ENCODE data around the gene FLT1. TPM values are rescaled to one million over a fixed set of nuclear protein-coding genes. Genes with fewer than 3 reads are reported as not detected.

Gene FLT1
- polyA plus RNA-seq, 1 donor = 16.2 TPM

DNA sequence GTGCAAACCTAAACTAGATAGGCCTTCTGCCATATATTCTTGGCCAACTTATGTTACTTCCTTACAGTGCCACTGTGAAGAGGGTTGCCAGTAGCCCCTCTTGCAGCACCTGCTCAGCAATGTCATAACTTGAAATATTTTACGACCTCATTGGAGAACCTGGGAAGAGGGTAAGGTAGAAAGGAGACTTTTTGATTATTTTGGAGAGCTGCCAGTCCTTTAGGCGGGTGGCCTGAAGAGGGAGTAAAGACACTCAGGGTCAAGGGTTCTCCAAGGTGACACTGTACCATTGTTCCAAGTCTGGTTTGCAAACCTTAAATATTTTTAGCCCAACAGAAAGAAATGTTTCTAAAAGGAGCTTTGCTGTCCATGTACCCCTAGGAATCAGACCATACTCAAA is 118.3 kb downstream of the FLT1 start:
- no peak for DNase-seq

DNA sequence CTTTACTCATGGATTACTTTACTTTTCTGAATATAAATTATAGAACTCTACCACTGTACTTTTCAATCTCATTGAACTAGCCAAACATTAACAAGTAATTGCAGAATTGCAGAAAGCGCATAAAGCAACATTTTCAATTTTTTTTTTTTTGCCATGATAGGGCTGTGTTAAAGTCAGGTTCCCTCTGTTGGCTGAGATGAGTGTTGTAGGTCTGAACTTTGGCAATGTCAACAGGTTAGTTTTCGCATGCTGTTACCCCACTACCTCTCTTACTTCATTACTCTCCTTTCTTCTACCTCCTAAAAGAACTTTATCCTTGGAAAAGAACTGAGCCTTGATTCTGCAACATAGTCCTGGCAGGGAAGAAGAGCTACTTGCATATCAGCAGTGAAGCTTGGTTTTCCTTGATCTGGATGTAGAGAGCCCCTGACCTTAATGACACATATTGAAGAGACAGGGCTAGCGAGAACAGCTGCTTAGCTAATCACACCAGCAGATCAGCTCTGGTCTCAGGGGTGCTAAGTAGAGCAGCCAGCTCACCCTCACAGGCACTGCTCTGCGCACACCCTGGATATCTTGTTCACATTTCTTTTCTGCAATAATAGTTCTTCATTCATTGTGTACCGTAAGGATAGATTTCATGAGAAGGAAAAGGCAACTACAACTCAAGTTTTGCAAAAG is 119.5 kb downstream of the FLT1 start:
- no peak for DNase-seq

DNA sequence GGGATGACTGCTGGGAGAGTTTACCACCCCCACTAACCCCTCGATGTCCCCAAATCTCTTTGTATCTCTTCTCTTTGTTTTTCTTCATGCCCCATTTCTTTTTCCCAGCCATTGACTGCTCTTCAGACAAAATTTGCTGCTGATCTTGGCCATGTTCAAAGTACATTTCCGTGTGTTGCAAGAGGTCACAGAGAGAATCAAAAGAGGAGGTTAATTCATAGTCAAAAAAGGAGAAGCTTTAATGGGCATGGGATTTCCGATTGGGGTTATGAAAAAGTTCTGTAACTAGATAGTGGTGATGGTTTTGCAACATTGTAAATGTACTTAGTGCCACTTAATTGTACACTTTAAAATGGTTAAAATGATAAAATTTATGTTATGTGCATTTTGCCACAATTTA is 121.1 kb downstream of the FLT1 start:
- no peak for DNase-seq

DNA sequence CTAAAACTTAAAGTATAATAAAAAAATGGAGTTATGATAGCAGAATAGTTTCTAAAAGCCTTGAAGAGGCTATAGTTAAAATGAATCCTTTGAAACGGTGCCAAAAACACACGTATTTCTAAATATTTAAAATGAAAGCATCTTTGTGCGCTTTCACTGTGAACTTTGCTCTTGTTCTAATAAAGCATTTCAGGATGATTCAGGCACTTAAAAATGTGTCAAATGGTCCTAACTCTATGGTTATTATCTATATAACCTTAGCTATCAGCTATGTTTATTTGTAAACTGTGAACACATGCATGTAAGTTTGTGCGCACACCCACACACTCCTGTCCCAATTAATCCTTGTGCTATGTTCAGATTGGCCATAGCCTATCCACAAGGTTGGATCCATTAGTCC is 124.5 kb downstream of the FLT1 start:
- no peak for DNase-seq

DNA sequence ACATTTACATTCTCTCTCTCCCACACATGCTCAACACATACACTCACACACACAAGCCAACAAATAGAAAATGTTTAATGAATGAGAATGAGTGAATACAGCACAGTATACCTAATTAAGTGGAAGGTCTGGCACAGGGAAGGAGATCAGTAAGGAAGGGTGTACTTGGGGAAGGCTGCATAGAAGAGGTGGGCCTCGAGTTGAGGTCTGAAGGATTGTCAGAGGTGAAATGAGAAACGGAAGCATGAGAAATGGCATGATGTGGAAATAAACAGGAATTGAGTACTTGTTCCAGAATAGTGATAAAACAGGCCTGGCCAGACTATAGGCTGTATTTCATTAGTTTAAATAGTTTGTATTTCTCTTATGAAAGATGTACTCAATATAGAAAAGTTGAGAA is 136.2 kb downstream of the FLT1 start:
- no peak for DNase-seq

DNA sequence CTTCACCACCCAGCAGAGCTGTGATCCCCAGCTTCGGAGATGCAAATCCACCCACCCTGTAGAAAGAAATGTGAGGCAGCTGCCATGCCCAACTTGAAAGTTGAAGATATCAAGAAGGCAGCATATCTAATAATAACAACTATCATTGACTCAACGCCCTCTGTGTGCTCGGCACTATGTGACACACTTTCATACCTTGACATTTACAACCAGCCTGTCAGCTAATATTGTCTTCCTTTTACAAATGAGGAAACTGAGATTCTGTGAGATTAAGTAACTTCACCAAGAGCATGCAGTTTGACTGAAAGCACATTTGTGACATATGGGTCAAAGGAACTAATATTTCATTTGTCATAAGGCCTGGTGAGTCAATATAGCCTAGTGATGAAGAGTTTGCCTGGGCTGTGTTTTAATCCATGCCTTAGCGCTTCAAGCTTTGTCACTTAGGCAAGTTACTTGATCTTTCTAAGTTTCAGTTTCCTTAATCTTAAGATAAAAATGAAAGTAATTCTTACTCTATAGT is 137.0 kb downstream of the FLT1 start:
- DNase-seq = no peak

DNA sequence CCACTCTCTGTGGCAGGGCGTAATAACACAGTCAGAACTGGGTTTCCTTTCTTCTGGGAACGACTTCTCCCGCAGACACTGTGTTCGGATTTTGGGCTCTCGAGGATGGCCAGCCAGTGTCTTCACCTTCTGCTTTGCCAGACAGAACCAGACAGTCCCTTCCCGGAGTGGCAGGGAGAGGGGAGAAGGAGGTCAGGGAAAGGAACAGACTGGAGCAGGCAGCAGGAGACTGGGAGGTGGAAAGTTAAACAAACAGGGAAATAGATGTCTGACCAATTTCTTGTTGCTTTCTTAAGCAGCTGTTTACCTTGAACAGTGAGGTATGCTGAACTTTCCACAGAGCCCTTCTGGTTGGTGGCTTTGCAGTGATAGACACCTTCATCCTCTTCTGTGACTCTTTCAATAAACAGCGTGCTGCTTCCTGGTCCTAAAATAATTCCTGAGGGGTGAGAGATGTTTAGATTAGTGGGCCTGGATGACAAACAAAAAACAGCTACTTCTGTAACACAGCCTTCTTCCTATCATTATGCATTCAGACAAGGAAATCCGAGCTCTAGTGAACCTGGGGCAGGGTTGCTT is 137.6 kb downstream of the FLT1 start:
- no peak for DNase-seq

DNA sequence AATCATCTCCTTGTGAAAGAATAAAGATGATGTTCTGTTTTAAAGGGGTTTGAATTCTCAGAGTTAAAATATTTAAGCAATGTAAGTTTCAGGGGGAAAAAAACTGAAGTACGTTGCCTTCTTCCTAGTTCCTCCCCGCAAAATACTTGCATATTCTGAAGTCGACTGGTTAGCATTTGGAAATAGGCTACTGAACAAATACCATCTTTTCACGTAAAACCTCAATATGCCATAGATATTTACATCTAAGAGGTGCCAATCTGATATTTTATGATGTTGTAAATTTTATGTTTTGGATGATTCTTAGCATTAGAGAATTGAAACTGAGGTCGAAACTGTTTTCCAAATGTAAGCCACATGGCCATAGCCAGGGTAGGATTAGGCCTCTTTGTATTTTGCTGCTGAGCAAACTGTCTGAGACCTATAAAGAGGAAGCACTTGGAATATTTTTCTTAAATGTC is 138.3 kb downstream of the FLT1 start:
- DNase-seq = no peak

DNA sequence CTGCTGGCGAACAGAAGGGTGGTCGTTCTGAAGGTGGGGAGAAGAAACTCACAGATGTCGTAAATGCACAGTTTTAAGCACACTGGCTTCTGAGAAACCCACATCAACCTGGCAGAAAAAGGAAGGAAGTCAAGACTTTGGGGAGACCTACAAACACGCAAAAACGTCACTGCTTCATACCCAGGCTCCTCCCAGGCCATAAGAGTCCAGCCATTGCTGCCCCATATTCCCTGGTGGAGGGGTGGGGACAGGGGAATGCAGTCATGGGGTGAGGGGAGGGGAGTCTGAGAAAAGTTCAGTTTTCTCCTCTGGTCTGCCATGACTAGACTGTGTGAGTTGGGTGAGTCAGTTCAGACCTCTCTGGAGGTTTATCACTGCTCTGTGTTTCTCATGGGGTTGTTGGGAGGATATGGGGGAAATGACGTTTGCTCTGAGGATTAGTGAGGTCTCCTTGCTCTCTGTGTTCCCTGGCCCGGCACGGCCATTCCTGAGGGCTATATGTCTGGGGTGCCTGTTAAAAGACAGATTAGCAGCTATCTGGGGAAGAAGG is 139.0 kb downstream of the FLT1 start:
- no peak for DNase-seq

DNA sequence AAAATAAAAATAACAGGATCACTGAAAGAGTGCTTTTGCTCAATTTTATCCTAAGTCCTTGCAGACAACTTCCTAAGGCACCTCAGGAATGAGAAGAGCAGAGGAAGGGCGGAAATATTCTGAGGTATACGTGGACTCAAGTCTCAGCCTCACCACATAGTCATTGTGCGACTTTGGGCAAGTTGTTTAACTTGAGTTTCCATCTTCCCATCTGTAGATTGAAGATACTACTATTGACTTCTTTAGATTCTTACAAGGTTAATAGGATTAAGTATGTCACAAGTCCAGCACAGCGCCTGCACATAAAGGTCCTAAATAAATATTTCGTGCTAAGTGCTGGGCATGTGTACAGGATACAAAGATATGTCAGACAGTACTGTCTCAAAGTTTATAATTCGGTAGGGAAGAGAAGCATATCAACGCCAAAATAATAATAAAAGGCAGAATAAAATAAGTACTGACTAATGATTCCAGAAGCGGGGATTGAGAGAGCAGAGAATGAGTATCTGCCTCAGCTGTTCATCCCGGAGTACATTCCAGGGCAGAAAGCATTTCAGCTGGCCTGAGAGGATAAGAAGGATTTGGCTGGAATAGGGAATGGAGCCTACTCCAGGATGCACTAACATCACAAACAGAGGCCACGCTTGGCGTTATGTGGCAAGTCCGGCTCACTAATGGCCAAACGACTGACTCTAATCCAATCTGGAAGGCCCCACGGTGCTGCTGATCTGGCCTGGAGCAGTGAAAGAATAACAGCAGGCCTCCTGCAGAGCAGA is 139.7 kb downstream of the FLT1 start:
- no peak for DNase-seq

DNA sequence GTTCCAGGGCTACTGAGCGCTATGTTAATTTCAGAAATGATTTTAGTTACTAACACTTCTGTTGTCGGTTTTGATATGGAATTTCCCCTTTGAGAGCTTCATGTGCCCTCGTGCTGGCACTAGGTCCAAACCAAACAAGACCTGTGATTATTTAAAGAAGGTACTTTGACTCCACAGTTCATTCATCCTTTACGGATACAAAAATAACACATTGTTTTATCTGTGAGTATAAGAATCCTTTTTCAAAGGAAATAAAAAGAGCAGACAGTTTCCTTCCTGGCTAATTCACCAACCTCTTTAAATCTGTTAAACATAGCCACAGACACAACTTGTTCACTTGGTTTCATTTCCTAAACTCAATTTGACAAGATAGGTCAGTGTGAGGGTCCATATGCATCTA is 141.2 kb downstream of the FLT1 start:
- DNase-seq = no peak

DNA sequence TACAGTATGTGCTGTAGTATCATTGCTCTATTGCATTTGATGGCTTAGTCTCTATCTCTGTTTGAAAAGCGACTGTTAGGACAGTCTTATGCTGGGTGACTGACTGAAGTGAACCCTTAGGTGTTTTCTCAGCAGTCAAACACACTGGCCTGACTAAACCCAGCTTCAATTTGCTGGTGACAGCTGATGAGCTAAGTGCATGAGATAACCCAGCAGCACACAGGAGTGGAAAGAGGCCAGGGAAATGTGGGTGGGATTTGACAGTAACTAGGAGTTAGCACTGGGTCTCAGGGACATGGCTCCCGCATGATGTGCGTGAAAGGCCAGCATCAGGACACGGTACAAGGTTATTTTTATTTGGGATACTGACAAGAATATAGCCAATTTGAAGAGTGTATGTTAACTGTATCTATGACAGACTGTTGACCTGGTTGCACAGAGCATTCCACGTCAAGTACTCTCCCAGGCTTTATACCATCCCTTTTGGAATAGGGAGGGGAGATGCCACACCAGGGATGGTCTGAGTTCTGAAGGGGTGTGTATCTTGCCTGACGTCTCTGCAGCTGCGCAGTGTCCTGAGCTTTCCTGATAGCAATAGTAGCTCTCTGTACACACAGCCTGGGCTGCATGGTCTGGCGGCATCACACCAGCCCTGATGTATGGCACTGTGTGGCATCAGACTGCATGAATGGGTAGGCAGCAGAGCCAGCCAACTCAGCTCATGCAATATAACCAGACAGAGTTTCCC is 144.8 kb downstream of the FLT1 start:
- no peak for DNase-seq

DNA sequence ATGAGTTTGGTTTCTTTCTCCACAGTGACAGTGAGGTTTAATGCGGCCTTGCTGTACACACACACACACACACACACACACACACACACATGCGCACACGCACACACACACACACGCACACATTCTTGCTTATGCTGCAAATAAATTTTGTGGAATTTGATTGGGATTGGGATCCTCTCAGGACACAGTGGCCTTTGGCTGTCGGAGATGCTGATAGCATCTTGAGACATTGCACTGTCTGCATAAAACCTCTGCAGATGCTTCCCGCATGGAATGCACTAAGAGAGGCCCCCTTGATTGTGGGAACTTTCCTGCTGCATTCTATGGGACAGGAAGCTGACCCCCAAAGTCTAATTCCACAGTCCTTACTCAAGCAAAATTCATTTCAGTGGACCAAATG is 145.6 kb downstream of the FLT1 start:
- DNase-seq = no peak

DNA sequence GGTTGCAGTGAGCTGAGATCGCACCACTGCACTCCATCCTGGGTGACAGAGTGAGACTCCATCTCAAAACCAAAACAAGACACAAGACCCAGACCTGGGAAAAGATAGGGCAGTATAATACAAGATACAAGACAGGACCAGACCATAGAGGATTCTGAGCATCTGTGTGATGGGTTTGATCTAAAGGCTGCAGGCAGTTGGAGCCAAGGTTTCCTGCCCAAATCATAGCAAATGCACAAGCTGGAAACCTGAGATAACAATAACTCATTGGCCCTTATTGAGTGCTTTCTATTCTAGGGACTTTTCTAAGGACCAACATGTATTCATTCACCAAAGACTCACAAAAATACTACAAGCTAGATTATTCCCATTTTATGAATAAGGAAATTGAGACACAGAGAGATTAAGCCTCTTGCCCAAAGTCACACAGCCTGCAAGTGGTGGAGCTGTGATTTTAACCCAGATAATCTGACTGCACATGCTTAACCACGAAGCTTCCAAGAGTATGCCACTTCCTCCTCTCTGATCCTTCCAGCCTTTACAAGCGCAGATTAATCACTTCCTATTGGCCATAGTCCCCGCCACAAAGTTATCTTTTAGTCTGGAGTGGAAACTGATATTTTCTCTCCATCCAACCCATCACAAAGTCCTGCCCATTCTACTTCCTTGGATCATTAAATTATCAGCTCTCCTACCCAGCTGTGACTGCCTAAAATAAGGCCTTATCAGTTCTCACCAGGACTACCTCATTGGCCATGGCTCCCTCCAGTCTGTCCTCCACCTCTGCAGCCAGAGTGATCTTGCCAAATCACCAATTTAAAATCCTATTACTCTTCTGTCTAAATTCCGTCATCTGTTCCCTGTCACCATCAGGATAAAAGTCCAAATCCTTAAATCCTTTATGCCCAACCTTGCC is 147.2 kb downstream of the FLT1 start:
- no peak for DNase-seq

DNA sequence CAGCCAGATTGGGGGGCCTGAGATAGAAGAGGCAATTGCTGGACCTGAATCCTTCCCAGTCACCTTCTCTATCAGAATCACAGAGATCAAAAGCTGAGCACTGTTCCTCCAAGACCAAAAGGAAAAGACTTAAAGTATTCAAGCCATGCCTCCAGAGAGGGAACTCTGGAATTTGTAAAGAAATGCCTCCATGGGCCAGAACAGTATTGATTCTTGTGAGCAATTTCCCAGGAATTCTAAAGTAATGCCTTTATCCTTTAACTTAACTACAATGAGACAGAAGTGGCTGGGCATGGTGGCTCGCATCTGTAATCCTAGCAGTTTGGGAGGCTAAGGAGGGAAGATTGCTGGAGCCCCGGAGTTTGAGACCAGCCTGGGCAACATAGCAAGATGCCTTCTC is 148.8 kb downstream of the FLT1 start:
- no peak for DNase-seq

DNA sequence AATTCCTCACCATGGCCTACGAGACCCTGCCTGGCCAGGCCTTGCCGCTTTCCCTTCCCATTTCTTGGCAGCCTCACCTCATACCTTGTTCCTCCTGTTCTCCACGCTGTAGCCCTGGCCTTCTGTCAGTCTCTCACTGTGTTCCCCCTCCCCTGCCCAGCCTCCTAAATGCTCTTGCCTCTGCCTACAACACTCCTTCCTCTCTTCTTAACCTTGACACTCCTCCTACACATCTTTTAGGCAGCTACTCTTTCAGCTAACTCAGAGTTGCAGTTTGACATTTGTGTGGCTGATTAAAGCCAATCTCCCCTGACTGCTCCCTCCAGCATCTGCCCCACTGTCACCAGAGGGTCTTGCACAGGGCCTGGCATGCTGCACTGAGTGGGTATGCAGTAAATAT is 150.8 kb downstream of the FLT1 start:
- no peak for DNase-seq

DNA sequence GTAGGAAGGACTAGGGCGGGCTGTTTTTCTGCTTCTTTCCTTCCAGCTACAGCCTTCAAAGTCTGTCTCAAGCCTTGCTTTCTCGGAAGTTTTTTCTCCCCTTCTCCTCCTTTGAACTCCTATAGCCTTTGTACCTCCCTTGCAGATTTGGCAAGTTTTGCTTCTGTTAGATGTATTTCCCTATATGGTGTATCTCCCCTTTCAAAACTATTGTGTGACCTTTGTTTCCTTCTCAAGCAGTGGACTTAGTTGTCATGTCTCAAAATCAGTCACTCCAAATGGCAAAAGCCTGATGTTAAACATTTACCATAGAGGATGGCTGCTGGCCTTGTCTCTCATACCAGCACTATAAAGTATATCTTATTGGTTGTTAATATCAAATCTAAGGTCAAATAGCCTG is 152.7 kb downstream of the FLT1 start:
- no peak for DNase-seq

DNA sequence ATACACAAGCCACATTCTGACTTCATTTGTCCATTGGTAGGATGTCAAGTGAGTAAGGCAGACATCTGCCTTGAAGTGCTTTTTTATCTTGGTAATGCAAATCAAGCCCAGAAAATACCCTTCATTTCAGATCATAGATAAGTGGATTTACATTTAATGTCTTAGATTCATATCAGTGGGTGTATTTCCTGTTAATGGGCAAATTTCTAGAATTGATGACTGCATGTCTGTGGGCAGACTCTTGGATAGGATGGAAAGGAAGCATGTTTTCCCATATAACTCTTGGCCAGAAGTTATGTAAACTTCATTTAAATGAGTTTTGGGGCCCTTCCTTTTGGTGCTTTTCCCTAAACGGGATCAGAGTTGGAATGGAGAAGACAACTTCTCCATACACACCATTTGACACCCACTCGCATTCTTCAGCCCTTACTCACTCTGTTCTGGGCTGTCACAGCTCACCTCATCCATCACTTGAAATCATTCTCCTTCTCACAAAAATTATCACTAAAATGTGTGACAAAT is 154.6 kb downstream of the FLT1 start:
- no peak for DNase-seq

DNA sequence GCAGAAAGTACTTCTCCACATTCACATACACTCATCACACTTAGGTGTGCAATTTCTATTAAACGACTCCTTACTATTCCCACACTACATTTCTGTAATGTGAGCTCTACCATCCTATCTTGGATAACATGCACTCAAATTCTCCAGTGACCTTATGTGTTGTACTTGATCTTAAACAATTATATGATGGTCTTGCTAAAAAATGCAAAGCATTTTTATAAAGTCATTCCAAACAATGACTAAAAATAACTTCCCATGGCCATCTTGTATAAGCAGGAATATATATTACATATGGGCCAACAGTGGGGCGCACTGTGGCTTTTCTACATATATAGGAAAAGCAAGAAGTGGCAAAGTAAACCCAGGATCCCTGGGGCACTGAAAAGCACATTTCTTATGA is 155.5 kb downstream of the FLT1 start:
- DNase-seq = no peak

DNA sequence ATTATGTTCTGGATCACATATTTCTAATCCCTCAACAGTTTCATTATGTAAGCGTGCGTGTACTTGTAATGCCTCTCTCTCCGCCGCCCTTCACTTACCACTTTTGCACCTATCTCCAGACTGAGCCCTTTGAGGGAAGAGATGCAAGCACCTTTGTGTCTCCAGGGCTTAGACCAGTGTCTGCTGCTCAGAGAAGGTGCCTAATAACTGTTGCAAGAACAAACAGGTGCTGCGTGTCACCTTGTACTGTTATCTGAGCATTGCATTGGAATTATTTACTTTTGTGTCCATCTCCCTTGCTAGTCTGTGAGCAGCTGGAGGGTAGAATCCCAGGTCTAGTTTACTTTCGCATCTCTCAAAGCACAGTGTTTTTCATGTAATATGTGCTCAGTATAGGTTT is 156.2 kb downstream of the FLT1 start:
- DNase-seq = no peak

DNA sequence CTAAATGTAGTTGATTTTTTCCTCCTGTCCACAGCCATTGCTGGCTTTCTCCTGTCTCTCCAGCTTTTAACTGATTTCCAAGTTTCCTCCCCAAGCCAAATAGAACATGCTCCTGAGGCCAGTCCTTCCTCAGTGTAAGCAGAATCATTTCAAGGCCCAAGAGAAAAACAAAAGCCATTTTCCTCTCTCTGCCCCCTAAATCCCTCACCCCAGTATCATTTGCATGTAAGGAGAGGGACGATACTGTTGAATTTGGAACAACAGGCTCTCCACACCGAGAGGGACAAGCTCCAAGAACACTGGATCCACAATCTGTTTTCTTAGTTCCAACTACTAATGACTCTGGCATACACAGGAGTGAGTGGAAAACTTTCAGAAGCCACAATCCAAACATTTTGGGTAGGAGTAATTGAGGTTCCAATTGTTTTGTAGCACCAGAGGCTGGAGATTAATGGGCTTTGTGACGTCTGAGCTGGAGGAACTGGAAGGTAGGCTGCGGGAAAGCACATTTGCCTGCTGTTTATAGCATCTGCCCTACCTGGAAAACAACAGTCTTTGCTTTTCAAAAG is 156.8 kb downstream of the FLT1 start:
- DNase-seq = peak; percentile 59
